AG10803 (cell line): ENCODE results near the gene LKAAEAR1.

Experiments used
- DNase-seq: peaks from one replicate; pipeline ENCODE4 v3.0.0; 2010; ENCODE audit warnings: low read depth
- H3K4me3 ChIP-seq: 2 replicates; pipeline ENCODE4 v1.5.1; 2011; ENCODE audit warnings: mild to moderate bottlenecking, low read length, control low read depth
- CTCF ChIP-seq: conservative IDR thresholded peaks from 2 replicates; pipeline ENCODE4 v1.5.1; 2011; ENCODE audit warnings: mild to moderate bottlenecking, low read length, control low read depth, inconsistent platforms

The LKAAEAR1 gene

GRCh38 chr20:64053841-64054661, 30.1 kb downstream of the LKAAEAR1 start:
- no peak for DNase-seq
- no peak overlapping the region for H3K4me3 ChIP-seq
- TF ChIP-seq CTCF, result peak; percentile 14; the same call in 1 of the 2 replicates

GRCh38 chr20:64052987-64053840, 31.0 kb downstream of the LKAAEAR1 start:
- no peak for DNase-seq
- H3K4me3 ChIP-seq, result no peak overlapping the region
- TF ChIP-seq CTCF, result no peak

- DNase-seq, result no peak
- TF ChIP-seq CTCF, result no peak
- no peak overlapping the region for H3K4me3 ChIP-seq
These were observed 31.9 kb downstream of the LKAAEAR1 start for GRCh38 chr20:64052326-64052722.

GRCh38 chr20:64051561-64052325, 32.5 kb downstream of the LKAAEAR1 start:
- no peak for DNase-seq
- no peak overlapping the region for H3K4me3 ChIP-seq
- TF ChIP-seq CTCF, result no peak

- no peak for TF ChIP-seq CTCF
- no peak for DNase-seq
- H3K4me3 ChIP-seq, result no peak overlapping the region
These were observed 33.2 kb downstream of the LKAAEAR1 start for GRCh38 chr20:64051033-64051452.

- TF ChIP-seq CTCF, result no peak
- no peak for DNase-seq
- no peak overlapping the region for H3K4me3 ChIP-seq
These were observed 33.8 kb downstream of the LKAAEAR1 start for GRCh38 chr20:64050261-64051032.
